NCI-H510A treated with DMSO at 0.1 percent for 48 hours (cell line): Measurements from ENCODE around the gene KANSL3.
"Not testable (repeated sequence)": the region's sequence is repeated elsewhere in the genome, so short reads cannot be mapped to it uniquely, and the experiment has no call there.

ENCODE experiments used
- DNase-seq: peaks from one replicate; lab custom pipeline; 2025; lab: John Stamatoyannopoulos, UW

Gene KANSL3

GRCh38 chr2:96557421-96557820 is 80.7 kb downstream of the KANSL3 start:
- not testable (repeated sequence) for DNase-seq

- no peak for DNase-seq
These were observed 81.4 kb downstream of the KANSL3 start for GRCh38 chr2:96556441-96557330.

GRCh38 chr2:96555146-96555610 is 82.9 kb downstream of the KANSL3 start:
- DNase-seq: no peak

GRCh38 chr2:96554293-96555145 is 83.6 kb downstream of the KANSL3 start:
- DNase-seq: peak; percentile 27

- not testable (repeated sequence) for DNase-seq
These were observed 84.2 kb downstream of the KANSL3 start for GRCh38 chr2:96553957-96554292.

- DNase-seq: no peak
These were observed 84.7 kb downstream of the KANSL3 start for GRCh38 chr2:96553176-96553956.

- DNase-seq: no peak
These were observed 85.6 kb downstream of the KANSL3 start for GRCh38 chr2:96552315-96553175.

GRCh38 chr2:96551605-96552314 is 86.4 kb downstream of the KANSL3 start:
- no peak for DNase-seq

- no peak for DNase-seq
These were observed 87.1 kb downstream of the KANSL3 start for GRCh38 chr2:96550787-96551604.

GRCh38 chr2:96549967-96550786 is 87.9 kb downstream of the KANSL3 start:
- no peak for DNase-seq

- DNase-seq: no peak
These were observed 88.7 kb downstream of the KANSL3 start for GRCh38 chr2:96549466-96549785.

GRCh38 chr2:96548558-96549465 is 89.3 kb downstream of the KANSL3 start:
- no peak for DNase-seq

- DNase-seq: no peak
These were observed 90.4 kb downstream of the KANSL3 start for GRCh38 chr2:96547731-96548171.

- DNase-seq: no peak
These were observed 90.9 kb downstream of the KANSL3 start for GRCh38 chr2:96547203-96547641.

GRCh38 chr2:96546797-96547196 is 91.3 kb downstream of the KANSL3 start:
- no peak for DNase-seq

- DNase-seq: no peak
These were observed 91.8 kb downstream of the KANSL3 start for GRCh38 chr2:96546321-96546720.
